ENCODE results near the gene FBXO17.
"Not testable (repeated sequence)": the region's sequence is repeated elsewhere in the genome, so short reads cannot be mapped to it uniquely, and the experiment has no call there.

FBXO17 gene

GRCh38 chr19:38979812-38980211 lies 4.3 kb upstream of the FBXO17 start:
- no peak for DNase-seq

- no peak for DNase-seq
Observed at GRCh38 chr19:38978326-38978689, 2.8 kb upstream of the FBXO17 start.

GRCh38 chr19:38977445-38978325 lies 2.1 kb upstream of the FBXO17 start:
- DNase-seq, result no peak

- DNase-seq, result no peak
Observed at GRCh38 chr19:38975861-38976271, 324 bp upstream of the FBXO17 start.

- DNase-seq, result no peak
Observed at GRCh38 chr19:38974624-38975213, 823 bp downstream of the FBXO17 start.

- DNase-seq, result no peak
Observed at GRCh38 chr19:38971672-38972071, 3.9 kb downstream of the FBXO17 start.

- no peak for DNase-seq
Observed at GRCh38 chr19:38970664-38971532, 4.6 kb downstream of the FBXO17 start.

GRCh38 chr19:38966149-38966548 lies 9.4 kb downstream of the FBXO17 start:
- DNase-seq, result not testable (repeated sequence)

- no peak for DNase-seq
Observed at GRCh38 chr19:38964738-38965137, 10.8 kb downstream of the FBXO17 start.

GRCh38 chr19:38959618-38960017 lies 15.9 kb downstream of the FBXO17 start:
- no peak for DNase-seq

GRCh38 chr19:38958301-38958700 lies 17.2 kb downstream of the FBXO17 start:
- DNase-seq, result no peak

GRCh38 chr19:38956264-38956663 lies 19.3 kb downstream of the FBXO17 start:
- DNase-seq, result no peak

GRCh38 chr19:38953677-38954076 lies 21.9 kb downstream of the FBXO17 start:
- DNase-seq, result no peak

GRCh38 chr19:38952395-38953165 lies 23.0 kb downstream of the FBXO17 start:
- DNase-seq, result peak; percentile 32

- DNase-seq, result no peak
Observed at GRCh38 chr19:38951187-38951586, 24.4 kb downstream of the FBXO17 start.

GRCh38 chr19:38949580-38950367 lies 25.8 kb downstream of the FBXO17 start:
- DNase-seq, result peak; percentile 71

- DNase-seq, result no peak
Observed at GRCh38 chr19:38946229-38947010, 29.1 kb downstream of the FBXO17 start.

- DNase-seq, result no peak
Observed at GRCh38 chr19:38945562-38946228, 29.8 kb downstream of the FBXO17 start.

- DNase-seq, result no peak
Observed at GRCh38 chr19:38944981-38945506, 30.5 kb downstream of the FBXO17 start.

All from CD4-positive, alpha-beta T cell treated with Interleukin-4 for 4 hours (primary cell).